Activated CD4-positive, alpha-beta T cell treated with anti-CD3 and anti-CD28 coated beads, Interleukin-2, amount 10 ng/mL, durations not matched to agents 24 days and 14 days (primary cell): ENCODE results near the gene CTAGE8. TPM values are rescaled to one million over a fixed set of nuclear protein-coding genes. Genes with fewer than 3 reads are reported as not detected.
"Not testable (repeated sequence)": the region's sequence is repeated elsewhere in the genome, so short reads cannot be mapped to it uniquely, and the experiment has no call there.

Source experiments
- DNase-seq: peaks from one replicate; pipeline ENCODE4 v3.0.0; 2022
- H3K27ac Mint-ChIP-seq: one replicate; pipeline ENCODE4 v1.8.0; 2022; ENCODE audit warnings: mild to moderate bottlenecking, mixed read lengths
- H3K27me3 Mint-ChIP-seq: one replicate; pipeline ENCODE4 v1.8.0; 2022; ENCODE audit warnings: mixed read lengths
- H3K36me3 Mint-ChIP-seq: one replicate; pipeline ENCODE4 v1.8.0; 2022; ENCODE audit warnings: low read depth, mild to moderate bottlenecking, mixed read lengths
- H3K4me1 Mint-ChIP-seq: one replicate; pipeline ENCODE4 v1.8.0; 2021; ENCODE audit warnings: mixed read lengths
- H3K4me3 Mint-ChIP-seq: one replicate; pipeline ENCODE4 v1.8.0; 2022; ENCODE audit warnings: mild to moderate bottlenecking, moderate library complexity, mixed read lengths
- H3K9me3 Mint-ChIP-seq: one replicate; pipeline ENCODE4 v1.8.0; 2021; ENCODE audit warnings: mixed read lengths
- intact Hi-C: fragments of 100-400 bp; cut with micrococcal nuclease; formaldehyde crosslinking; loops from one replicate; pipeline ENCODE4 v1.15.1; 2023
- total RNA-seq: library from RNA; stranded (reverse); gene quantifications from 2 replicates; pipeline ENCODE4 v1.2.3, GENCODE V29; 2022

CTAGE8 gene, protein sequence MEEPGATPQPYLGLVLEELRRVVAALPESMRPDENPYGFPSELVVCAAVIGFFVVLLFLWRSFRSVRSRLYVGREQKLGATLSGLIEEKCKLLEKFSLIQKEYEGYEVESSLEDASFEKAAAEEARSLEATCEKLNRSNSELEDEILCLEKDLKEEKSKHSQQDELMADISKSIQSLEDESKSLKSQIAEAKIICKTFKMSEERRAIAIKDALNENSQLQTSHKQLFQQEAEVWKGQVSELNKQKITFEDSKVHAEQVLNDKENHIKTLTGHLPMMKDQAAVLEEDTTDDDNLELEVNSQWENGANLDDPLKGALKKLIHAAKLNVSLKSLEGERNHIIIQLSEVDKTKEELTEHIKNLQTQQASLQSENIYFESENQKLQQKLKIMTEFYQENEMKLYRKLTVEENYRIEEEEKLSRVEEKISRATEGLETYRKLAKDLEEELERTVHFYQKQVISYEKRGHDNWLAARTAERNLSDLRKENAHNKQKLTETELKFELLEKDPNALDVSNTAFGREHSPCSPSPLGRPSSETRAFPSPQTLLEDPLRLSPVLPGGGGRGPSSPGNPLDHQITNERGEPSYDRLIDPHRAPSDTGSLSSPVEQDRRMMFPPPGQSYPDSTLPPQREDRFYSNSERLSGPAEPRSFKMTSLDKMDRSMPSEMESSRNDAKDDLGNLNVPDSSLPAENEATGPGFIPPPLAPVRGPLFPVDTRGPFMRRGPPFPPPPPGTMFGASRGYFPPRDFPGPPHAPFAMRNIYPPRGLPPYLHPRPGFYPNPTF
- total RNA-seq = 0.99 and 2.0 TPM in 2 replicates

DNA sequence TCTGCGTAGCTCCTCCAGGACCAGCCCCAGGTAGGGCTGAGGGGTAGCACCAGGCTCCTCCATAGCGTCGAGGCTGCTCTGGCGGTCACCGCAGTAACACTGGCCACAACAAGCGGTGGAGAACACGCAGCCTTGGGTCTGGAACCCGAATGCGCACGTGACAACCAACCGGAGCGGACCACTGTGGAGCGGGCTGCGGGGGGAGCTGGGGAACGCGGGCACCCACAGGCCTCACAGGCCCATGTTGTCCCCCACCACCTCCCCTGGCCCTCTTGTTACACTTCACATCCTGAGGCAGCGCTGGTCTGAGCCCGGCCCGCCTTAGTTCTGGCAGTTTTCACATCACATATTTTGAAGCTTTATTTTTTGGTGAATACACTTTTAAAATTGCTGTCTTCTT is at the start of gene CTAGE8:
TSS of gene CTAGE8 (minus strand) at position 101 of the 400 bp plus-strand sequence. CDS start at position 63, 38 bp downstream.
- H3K27ac Mint-ChIP-seq, H3K4me3 Mint-ChIP-seq, H3K36me3 Mint-ChIP-seq, DNase-seq, intact Hi-C loops, H3K27me3 Mint-ChIP-seq, H3K9me3 Mint-ChIP-seq, H3K4me1 Mint-ChIP-seq: not testable (repeated sequence)

GRCh38 chr7:144317537-144317936 is 48.4 kb upstream of the CTAGE8 start:
- H3K9me3 Mint-ChIP-seq, DNase-seq, H3K4me3 Mint-ChIP-seq, H3K36me3 Mint-ChIP-seq, H3K27me3 Mint-ChIP-seq, H3K27ac Mint-ChIP-seq, H3K4me1 Mint-ChIP-seq, intact Hi-C loops: not testable (repeated sequence)

DNA sequence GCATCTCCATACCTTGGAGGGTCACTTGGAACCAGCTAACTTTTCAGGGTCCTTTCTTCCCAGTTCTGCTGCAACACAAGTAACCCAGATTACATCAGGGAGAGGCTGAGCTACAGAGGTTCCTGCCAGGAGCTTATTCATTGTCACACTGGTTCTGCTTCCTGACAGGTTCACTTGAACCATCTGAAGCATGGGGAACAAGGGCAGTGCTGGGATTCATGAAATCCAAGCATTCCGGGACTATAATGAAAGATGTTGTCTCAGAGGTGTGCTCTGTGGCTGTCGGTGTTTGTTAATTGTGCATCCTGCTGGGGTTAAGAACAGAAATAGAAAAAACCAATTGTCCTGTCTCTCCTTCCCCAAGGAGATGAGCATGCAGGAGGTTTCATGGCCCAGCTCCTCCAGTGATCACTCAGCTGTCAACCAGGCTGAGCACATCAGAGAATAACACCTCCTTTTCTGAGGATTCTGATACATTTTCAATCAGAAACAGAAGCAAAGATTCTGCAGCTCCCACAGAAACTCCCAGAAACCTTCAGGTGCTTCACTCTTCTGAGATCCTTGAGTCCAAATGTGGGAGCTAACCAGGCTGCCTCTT is 42.9 kb upstream of the CTAGE8 start, which contains the start of gene OR2A1:
TSS of gene OR2A1 (plus strand) at position 548 of the 598 bp plus-strand sequence. CDS start 5,706 bp downstream, outside the sequence.
- H3K36me3 Mint-ChIP-seq, H3K27me3 Mint-ChIP-seq, H3K4me1 Mint-ChIP-seq, H3K4me3 Mint-ChIP-seq, H3K9me3 Mint-ChIP-seq, H3K27ac Mint-ChIP-seq, intact Hi-C loops, DNase-seq: not testable (repeated sequence)

GRCh38 chr7:144311218-144311617 is 42.1 kb upstream of the CTAGE8 start:
- H3K27ac Mint-ChIP-seq, H3K9me3 Mint-ChIP-seq, H3K4me3 Mint-ChIP-seq, H3K4me1 Mint-ChIP-seq, H3K27me3 Mint-ChIP-seq, DNase-seq, H3K36me3 Mint-ChIP-seq, intact Hi-C loops: not testable (repeated sequence)

GRCh38 chr7:144309702-144310101 is 40.6 kb upstream of the CTAGE8 start:
- H3K27ac Mint-ChIP-seq, H3K4me1 Mint-ChIP-seq, H3K4me3 Mint-ChIP-seq, H3K27me3 Mint-ChIP-seq, H3K36me3 Mint-ChIP-seq, intact Hi-C loops, H3K9me3 Mint-ChIP-seq: not testable (repeated sequence)
- DNase-seq = peak; percentile 41

GRCh38 chr7:144305156-144305555 is 36.1 kb upstream of the CTAGE8 start:
- H3K9me3 Mint-ChIP-seq, H3K27me3 Mint-ChIP-seq, intact Hi-C loops, H3K27ac Mint-ChIP-seq, H3K4me3 Mint-ChIP-seq, H3K4me1 Mint-ChIP-seq, H3K36me3 Mint-ChIP-seq, DNase-seq: not testable (repeated sequence)

GRCh38 chr7:144303607-144304006 is 34.5 kb upstream of the CTAGE8 start:
- H3K4me3 Mint-ChIP-seq, H3K4me1 Mint-ChIP-seq, intact Hi-C loops, H3K36me3 Mint-ChIP-seq, DNase-seq, H3K27ac Mint-ChIP-seq, H3K9me3 Mint-ChIP-seq, H3K27me3 Mint-ChIP-seq: not testable (repeated sequence)

DNA sequence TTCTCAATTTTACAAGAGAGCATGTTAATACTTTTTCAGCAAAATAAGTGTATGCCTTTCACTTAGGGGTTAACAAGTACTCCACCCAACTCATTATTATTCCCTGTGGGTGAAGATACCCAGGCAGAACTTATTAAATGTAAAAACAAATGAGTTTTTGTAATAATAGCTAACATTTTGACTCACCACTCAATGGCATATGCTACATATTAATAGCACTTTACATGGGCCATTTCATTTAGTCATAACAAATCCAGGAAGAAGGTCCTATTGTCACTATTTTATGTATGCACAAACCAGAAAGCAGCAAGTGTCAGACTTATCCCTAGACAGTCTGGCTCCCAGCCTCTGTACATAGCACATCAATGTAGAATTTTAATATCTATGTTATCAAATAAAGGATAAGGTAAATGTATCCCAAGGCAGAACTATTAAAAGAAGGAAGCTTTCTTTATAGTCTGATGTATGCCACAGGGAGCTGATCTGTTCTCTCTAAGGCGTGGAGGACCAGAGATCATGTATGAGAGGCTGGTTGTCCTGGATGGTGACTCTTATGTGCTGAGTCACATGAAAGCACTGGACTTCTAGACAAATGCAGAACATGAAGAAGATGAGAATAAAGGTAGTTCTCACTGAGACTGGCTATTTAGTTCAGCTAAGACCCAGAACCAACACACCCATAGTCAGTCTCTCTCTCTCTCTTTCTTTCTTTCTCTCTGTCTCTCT is 33.7 kb upstream of the CTAGE8 start:
- H3K36me3 Mint-ChIP-seq, DNase-seq, H3K27ac Mint-ChIP-seq, intact Hi-C loops, H3K27me3 Mint-ChIP-seq, H3K4me1 Mint-ChIP-seq, H3K4me3 Mint-ChIP-seq, H3K9me3 Mint-ChIP-seq: not testable (repeated sequence)

- DNase-seq, H3K36me3 Mint-ChIP-seq, H3K4me3 Mint-ChIP-seq, H3K27me3 Mint-ChIP-seq, H3K9me3 Mint-ChIP-seq, H3K4me1 Mint-ChIP-seq, H3K27ac Mint-ChIP-seq, intact Hi-C loops: not testable (repeated sequence)
Observed at GRCh38 chr7:144293794-144294499, 24.9 kb upstream of the CTAGE8 start.

DNA sequence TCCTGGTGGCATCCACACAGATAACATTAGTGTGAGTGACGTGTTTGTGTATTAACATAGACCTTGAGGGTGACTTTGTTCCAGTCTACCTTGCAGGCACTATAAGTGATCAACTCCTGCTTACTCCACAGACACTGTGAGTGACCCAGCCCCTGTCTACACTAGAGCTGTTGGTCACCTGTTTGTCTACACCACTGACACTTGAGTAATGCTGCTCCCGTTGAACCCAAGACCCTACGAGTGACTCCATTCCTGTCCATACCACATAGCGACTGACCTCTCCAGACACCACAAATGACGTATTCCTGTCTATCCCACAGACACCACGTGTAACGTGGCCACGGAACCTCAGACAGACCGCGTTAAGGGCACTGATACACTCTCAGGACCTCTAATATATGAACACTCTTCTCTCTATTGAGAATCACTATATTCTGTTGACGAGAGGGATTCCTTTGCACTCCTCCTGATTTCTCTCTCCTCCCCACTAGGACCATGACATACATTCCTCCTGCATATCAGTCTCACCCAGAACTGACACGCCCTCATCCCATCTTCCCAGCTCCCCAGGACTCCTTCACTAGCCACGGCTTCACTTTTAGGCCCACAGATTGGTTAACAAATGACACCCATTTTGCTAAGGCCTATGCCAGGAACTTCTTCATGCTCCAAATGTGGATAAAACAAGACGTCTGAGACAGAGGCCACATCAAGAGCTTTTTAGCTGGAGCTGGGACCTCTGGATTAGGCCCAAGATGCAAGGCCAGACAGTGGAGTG is 23.5 kb upstream of the CTAGE8 start:
- H3K4me3 Mint-ChIP-seq, H3K36me3 Mint-ChIP-seq, intact Hi-C loops, H3K9me3 Mint-ChIP-seq, H3K27me3 Mint-ChIP-seq, H3K27ac Mint-ChIP-seq, H3K4me1 Mint-ChIP-seq: not testable (repeated sequence)
- DNase-seq = peak; percentile 57

- H3K9me3 Mint-ChIP-seq, H3K4me3 Mint-ChIP-seq, H3K27me3 Mint-ChIP-seq, intact Hi-C loops, H3K4me1 Mint-ChIP-seq, H3K27ac Mint-ChIP-seq, H3K36me3 Mint-ChIP-seq: not testable (repeated sequence)
- DNase-seq = peak; percentile 56
Observed at GRCh38 chr7:144291607-144292006, 22.5 kb upstream of the CTAGE8 start.

DNA sequence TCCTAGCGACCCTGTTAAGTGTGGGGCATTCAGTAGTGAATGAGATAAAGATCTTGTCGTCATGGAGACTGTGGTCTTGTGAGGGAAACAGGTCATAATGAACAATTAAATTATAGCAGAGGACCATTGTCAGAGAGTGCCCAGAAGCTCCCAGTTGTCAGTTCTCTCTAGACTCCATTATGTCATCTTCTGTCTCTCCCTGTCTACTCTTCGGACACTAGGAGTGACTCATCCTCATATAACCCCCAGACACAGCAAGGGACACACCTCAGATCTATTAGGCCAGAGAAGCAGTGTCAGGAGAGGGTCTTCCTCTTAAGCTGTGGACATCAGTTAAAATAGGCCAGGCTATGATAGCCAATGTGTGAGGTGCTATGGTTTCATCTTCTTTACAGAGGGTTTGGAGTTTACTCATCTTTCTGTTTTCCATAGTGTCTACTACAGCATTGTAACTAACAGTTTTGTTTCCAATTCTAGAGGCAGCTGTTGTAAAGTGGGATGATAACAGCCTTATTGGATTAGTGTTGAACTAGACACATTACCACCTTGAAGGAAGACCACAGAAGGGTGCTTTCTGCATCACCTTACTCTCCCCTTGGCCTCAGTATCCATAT is 18.2 kb upstream of the CTAGE8 start:
- H3K4me1 Mint-ChIP-seq, intact Hi-C loops, DNase-seq, H3K4me3 Mint-ChIP-seq, H3K27me3 Mint-ChIP-seq, H3K9me3 Mint-ChIP-seq, H3K36me3 Mint-ChIP-seq, H3K27ac Mint-ChIP-seq: not testable (repeated sequence)
